ENCODE data around the gene ARHGEF12. TPM values are rescaled to one million over a fixed set of nuclear protein-coding genes. Genes with fewer than 3 reads are reported as not detected.

ARHGEF12 gene
- total and polyA plus RNA-seq, 2 donors (not counting 1 experiment from before 2014, with no cell fraction given) = 2.0 to 21.6 TPM

DNA sequence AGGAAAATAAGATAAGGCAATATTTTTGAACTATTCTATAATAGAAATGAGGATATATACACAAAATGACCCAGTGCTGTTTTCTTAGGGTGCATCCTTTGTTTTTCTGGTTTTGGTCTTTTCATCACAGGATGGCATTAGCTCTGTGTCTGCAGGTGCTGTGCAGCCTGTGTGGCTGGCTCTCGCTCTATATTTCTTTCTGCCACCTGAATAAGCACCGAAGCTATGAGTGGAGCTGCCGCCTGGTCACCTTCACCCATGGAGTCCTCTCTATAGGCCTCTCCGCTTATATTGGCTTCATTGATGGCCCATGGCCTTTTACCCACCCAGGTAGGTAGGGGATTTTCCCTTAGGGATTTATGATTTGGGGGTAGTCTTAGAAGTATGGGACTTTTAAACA, 8.9 kb upstream of the ARHGEF12 start:
- Histone ChIP-seq H3K36me3 (replicated peaks in 1 of 2; ENCODE audit: control extremely low read depth in 1 of 2, control insufficient read depth in 1 of 2, extremely low read depth in 1 of 2, insufficient read depth in 2 of 2, low read length in 1 of 2) (no peaks in the 10 kb centered on the region), H3K4me1 (ENCODE audit: control insufficient read depth in 2 of 2, insufficient read depth in 2 of 2, low read length in 2 of 2) (peaks cover 10 to 24% of the 10 kb centered on the region in 2 donors), H3K9ac (ENCODE audit: low read length) (no peak overlapping the region), H3K9me3 (ENCODE audit: control extremely low read depth in 1 of 3, control insufficient read depth in 2 of 3, insufficient read depth in 1 of 3, low read length in 2 of 3) (no peaks in the 10 kb centered on the region), H3K27ac (ENCODE audit: low read length in 2 of 2) (no peak overlapping the region), H3K79me2 (ENCODE audit: control insufficient read depth, insufficient read depth, low read length) (no peaks in the 10 kb centered on the region), H4K20me1 (ENCODE audit: control insufficient read depth, insufficient read depth, low read length, poor library complexity, severe bottlenecking) (no peaks in the 10 kb centered on the region), H3K4me3 (ENCODE audit: control extremely low read depth in 1 of 5, extremely low read depth in 1 of 5, insufficient read depth in 1 of 5, low read depth in 2 of 5, low read length in 4 of 5) (no peak overlapping the region), H2AFZ (ENCODE audit: insufficient read depth, low read depth, low read length, poor library complexity, severe bottlenecking) (no peak overlapping the region), H3K4me2 (replicated peaks; ENCODE audit: low read depth, low read length, poor library complexity, severe bottlenecking) (no peak overlapping the region), H3K27me3 (replicated peaks in 1 of 4; ENCODE audit: control extremely low read depth in 1 of 4, control insufficient read depth in 3 of 4, insufficient read depth in 4 of 4, low read length in 3 of 4) (peaks cover 0 to 53% (median 40%) of the 10 kb centered on the region in 4 experiments)
- Mint-ChIP-seq H3K27ac (no peak overlapping the region), H3K9me3 (ENCODE audit: insufficient read depth) (no peaks in the 10 kb centered on the region), H3K4me1 (peaks cover 18% of the 10 kb centered on the region), H3K27me3 (peaks cover 75% of the 10 kb centered on the region), H3K4me3 (no peak overlapping the region)
- no CpG with 5 or more reads among the region's 4 CpGs for WGBS (ENCODE audit: insufficient coverage)
- intact Hi-C loops (cut with micrococcal nuclease) = no loop called here
- TF ChIP-seq CTCF (IDR thresholded peaks at IDR 0.05) (no peak), EZH2 (IDR thresholded peaks at IDR 0.05; ENCODE audit: borderline replicate concordance, insufficient read depth, low read depth, low read length, poor library complexity, severe bottlenecking) (no peak)
- ChIA-PET CTCF (interaction anchor here (1.3 to 1.6 kb wide), 2 partner anchors 24 to 358 kb away, joined by 4 to 6 read pairs; no protein-coding TSS in a partner anchor), POLR2A (no interaction called here)
- ATAC-seq (ENCODE audit: low read depth) = no peak
- DNase-seq = no peak

DNA sequence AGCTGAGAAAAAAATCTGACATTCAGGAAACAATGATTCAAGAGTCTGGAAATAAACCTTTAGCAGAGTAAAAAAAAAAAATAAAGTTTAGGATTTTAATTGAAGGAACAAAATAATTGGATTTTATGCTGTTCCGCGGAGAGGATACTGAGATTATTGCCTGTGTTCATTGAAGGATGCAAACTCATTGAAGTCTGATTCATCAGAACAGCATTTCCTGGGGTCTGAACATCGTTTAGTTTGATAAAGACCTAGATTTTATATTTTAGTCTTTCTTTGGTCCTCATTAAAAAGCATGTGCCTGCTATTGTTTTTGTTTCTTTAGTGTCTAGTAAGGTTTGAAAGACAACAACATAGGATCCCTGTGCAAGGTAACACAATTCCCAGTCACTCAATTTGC, 6.7 kb upstream of the ARHGEF12 start:
- H3K4me3 Mint-ChIP-seq = no peak overlapping the region
- H3K4me1 Mint-ChIP-seq = peaks cover 18% of the 10 kb centered on the region
- H2AFZ ChIP-seq (ENCODE audit: insufficient read depth, low read depth, low read length, poor library complexity, severe bottlenecking) = no peak overlapping the region
- intact Hi-C loops (cut with micrococcal nuclease) = no loop called here
- H3K79me2 ChIP-seq (ENCODE audit: control insufficient read depth, insufficient read depth, low read length) = no peaks in the 10 kb centered on the region
- 100% methylated on average over 2 of the region's 3 CpGs for WGBS (ENCODE audit: insufficient coverage)
- no peak for TF ChIP-seq EZH2 (IDR thresholded peaks at IDR 0.05; ENCODE audit: borderline replicate concordance, insufficient read depth, low read depth, low read length, poor library complexity, severe bottlenecking)
- TF ChIP-seq CTCF (IDR thresholded peaks at IDR 0.05) = no peak
- H3K4me1 ChIP-seq (ENCODE audit: control insufficient read depth in 2 of 2, insufficient read depth in 2 of 2, low read length in 2 of 2) = peaks cover 10 to 24% of the 10 kb centered on the region in 2 donors
- H3K9ac ChIP-seq (ENCODE audit: low read length) = no peak overlapping the region
- H3K9me3 ChIP-seq (ENCODE audit: control extremely low read depth in 1 of 3, control insufficient read depth in 2 of 3, insufficient read depth in 1 of 3, low read length in 2 of 3) = no peaks in the 10 kb centered on the region
- H3K4me2 ChIP-seq (replicated peaks; ENCODE audit: low read depth, low read length, poor library complexity, severe bottlenecking) = no peak overlapping the region
- no peaks in the 10 kb centered on the region for H4K20me1 ChIP-seq (ENCODE audit: control insufficient read depth, insufficient read depth, low read length, poor library complexity, severe bottlenecking)
- no peak overlapping the region for H3K4me3 ChIP-seq (ENCODE audit: control extremely low read depth in 1 of 5, extremely low read depth in 1 of 5, insufficient read depth in 1 of 5, low read depth in 2 of 5, low read length in 4 of 5)
- no peak overlapping the region for H3K27ac Mint-ChIP-seq
- peaks cover 66% of the 10 kb centered on the region for H3K27me3 Mint-ChIP-seq
- POLR2A ChIA-PET = no interaction called here
- no peaks in the 10 kb centered on the region for H3K9me3 Mint-ChIP-seq (ENCODE audit: insufficient read depth)
- ATAC-seq (ENCODE audit: low read depth) (no peak), DNase-seq (no peak)
- CTCF ChIA-PET = no interaction called here
- peaks cover 0 to 43% (median 27%) of the 10 kb centered on the region in 4 experiments for H3K27me3 ChIP-seq (replicated peaks in 1 of 4; ENCODE audit: control extremely low read depth in 1 of 4, control insufficient read depth in 3 of 4, insufficient read depth in 4 of 4, low read length in 3 of 4)
- H3K27ac ChIP-seq (ENCODE audit: low read length in 2 of 2) = no peak overlapping the region
- no peaks in the 10 kb centered on the region for H3K36me3 ChIP-seq (replicated peaks in 1 of 2; ENCODE audit: control extremely low read depth in 1 of 2, control insufficient read depth in 1 of 2, extremely low read depth in 1 of 2, insufficient read depth in 2 of 2, low read length in 1 of 2)
